HG03025 (cell line): ENCODE measurements around the gene DTX2.
"Not testable (repeated sequence)": the region's sequence is repeated elsewhere in the genome, so short reads cannot be mapped to it uniquely, and the experiment has no call there.

Source experiments
- ATAC-seq: cut with Tn5 transposase; IDR thresholded peaks from one replicate; pipeline ENCODE4 v1.9.1; 2021; ENCODE audit warnings: mild to moderate bottlenecking, moderate library complexity; ENCODE audit not compliant: unreplicated experiment, low FRiP score

DTX2 gene

GRCh38 chr7:76461464-76462101, at the start of gene DTX2:
Gene DTX2, plus strand, starts transcription at chr7:76461709. Its CDS starts 18,801 bp downstream, at chr7:76480510.
- ATAC-seq: peak; percentile 95

DNA sequence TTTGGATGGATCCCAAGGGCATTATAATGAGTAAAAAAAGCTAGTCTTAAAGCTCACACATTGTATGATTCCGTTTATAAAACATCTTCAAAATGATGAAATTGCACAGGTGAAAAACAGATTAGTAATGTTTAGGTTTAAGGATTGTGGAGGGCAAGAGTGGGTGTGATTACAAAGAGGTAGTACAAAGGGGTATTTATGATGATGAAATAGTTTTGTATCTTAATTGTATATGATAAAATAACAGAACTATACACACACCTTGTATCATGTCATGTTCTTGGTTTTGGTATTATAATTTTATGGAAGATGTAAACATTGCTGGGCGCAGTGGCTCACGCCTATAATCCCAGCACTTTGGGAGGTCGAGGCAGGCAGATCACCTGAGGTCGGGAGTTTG, 49.3 kb upstream of the DTX2 start:
- no peak for ATAC-seq

DNA sequence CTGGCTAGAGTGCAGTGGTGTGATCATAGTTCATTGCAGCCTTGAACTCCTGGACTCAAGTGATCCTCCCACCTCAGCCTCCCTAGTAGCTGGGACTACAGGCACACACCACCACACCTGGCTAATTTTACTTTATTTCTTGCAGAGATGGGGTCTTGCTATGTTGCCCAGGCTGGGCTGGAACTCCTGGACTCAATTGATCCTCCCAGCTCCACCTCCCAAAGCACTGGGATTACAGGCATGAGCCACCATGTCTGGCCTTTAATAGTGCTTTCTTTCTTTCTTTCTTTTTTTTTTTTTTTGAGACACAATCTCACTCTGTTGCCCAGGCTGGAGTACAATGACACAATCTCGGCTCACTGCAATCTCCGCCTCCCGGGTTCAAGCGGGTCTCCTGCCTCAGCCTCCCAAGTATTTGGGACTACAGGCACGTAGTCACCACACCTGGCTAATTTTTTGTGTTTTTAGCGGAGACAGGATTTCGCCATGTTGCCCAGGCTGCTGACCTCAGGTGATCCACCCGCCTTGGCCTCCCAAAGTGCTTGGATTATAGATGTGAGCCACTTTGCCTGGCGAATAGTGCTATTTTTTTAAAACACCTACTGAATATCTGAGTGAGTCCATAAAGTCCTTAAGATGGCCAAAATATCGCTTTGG, 43.7 kb upstream of the DTX2 start:
- not testable (repeated sequence) for ATAC-seq

DNA sequence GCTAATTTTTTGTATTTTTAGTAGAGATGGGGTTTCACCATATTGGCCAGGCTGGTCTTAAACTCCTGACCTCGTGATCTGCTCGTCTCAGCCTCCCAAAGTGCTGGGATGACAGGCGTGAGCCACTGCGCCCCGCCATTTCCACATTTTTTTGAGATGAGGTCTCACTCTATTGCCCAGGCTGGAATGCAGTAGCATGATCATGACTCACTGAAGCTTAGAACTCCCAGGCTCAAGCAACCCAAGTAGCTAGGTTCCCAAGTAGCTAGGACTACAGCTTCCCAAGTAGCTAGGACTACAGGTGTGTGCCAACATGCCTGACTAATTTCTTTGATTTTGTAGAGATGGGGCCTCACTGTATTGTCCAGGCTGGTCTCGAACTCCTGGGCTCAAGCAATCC, 40.4 kb upstream of the DTX2 start:
- ATAC-seq: not testable (repeated sequence)

DNA sequence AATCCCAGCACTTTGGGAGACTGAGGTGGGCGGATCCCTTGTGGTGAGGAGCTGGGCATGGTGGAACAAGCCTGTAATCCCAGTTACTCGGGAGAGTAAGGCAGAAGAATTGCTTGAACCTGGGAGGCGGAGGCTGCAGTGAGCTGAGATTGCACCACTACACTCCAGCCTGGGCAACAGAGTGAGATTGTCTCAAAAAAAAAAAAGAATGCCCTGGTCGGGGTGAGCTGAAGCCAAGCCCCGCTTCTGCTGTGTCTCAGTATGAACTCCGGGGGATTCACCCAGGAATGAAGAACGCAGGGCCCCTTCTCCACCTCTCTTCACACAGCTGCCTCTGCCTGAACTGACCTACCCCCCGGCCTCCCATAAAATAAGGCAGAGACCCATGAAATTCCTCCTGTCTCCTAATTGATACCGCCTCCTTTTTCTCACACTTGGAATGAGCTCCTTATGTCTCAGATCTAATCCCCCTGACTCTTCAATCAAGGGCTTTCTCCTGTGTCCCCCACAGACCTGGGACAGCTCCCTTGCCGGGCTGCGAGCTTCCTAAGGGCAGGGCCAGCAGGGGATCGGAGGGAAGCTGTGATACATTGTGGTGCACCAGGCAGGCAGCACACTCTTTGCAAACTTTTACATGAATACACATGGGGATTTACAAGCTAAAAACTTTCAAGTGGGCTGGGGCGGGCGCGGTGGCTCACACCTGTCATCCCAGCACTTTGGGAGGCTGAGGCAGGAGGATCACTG, 37.7 kb upstream of the DTX2 start:
- ATAC-seq: no peak

DNA sequence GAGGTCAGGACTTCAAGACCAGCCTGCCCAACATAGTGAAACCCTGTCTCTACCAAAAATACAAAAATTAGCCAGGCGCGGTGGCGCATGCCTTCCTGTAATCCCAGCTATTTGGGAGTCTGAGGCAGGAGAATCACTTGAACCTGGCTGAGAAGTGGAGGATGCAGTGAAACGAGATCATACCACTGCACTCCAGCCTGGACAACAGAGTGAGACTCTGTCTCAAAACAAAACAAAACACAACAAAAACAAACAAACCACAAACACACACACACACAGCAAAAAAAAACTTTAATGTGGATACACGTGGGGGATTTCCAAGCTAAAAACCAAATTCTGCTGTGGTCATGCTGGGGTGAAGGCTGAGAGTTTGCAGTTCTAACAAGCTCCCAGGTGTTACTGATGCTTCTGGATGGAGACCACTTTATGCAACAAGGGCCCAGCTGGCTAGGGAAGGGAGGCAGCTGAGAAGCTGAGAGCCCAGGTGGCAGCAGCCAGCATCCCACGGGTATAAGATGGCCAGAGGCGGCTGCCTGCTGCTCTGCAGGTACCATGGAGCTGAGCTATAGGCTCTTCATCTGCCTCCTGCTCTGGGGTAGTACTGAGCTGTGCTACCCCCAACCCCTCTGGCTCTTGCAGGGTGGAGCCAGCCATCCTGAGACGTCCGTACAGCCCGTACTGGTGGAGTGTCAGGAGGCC, 36.9 kb upstream of the DTX2 start, which contains the start of gene ZP3:
ZP3 (plus strand) TSS at position 538 of the 699 bp plus-strand sequence; CDS start at position 553, 15 bp downstream.
- no peak for ATAC-seq

DNA sequence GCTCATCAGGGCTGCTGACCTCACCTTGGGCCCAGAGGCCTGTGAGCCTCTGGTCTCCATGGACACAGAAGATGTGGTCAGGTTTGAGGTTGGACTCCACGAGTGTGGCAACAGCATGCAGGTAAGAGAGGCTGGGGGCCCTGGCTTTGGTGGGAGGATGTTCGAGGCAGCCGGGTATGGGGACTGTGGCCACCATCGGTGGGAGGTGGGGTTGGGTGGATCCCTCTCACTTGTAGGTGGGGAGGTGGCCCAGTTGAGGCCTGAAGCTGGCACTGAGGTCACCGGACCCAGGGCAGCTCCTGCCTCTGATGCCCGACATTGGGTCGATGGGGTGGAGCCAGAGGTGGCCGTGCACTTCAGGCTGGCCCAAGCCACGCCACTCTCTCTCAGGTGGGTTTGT, 36.4 kb upstream of the DTX2 start:
- ATAC-seq: no peak

GRCh38 chr7:76425558-76425957, 36.0 kb upstream of the DTX2 start:
- ATAC-seq: not testable (repeated sequence)

DNA sequence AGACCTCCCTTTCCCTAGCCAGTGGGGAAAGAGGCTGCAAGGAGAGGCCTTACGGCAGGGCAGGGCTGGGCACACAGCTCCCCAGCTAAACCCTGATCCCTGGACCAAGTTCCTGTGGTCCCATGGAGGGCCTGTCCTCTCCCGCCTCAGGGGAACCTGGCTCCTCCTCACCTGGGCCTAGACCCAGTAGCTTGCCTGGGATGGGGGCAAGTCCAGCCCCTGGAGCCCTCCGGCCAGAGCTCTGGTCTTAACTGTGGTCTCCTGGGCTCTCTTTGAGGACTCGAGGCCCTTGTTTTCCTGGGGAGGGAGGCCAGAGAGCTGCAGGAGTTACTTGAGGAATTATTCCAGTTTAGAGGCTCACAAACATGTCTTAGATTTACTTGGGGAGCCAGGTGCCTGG, 35.3 kb upstream of the DTX2 start:
- ATAC-seq: no peak

DNA sequence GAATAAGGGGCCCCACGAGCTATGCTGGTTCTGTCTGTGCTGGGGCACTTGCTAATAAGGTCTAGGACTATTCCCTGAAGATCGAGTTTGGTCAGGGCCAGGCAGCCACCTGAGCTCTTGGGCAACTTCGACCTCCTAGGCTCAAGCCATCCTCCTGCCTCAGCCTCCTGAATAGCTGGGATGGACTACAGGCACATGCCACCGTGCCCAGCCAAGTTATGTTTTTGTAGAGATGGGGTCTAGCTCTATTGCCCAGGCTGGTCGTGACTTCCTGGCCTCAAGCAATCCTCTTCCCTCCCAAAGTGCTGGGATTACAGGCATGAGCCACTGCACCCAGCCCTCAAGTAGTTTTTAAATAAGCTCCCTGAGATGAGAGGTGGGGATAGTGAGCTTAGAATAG, 33.9 kb upstream of the DTX2 start:
- ATAC-seq: no peak

DNA sequence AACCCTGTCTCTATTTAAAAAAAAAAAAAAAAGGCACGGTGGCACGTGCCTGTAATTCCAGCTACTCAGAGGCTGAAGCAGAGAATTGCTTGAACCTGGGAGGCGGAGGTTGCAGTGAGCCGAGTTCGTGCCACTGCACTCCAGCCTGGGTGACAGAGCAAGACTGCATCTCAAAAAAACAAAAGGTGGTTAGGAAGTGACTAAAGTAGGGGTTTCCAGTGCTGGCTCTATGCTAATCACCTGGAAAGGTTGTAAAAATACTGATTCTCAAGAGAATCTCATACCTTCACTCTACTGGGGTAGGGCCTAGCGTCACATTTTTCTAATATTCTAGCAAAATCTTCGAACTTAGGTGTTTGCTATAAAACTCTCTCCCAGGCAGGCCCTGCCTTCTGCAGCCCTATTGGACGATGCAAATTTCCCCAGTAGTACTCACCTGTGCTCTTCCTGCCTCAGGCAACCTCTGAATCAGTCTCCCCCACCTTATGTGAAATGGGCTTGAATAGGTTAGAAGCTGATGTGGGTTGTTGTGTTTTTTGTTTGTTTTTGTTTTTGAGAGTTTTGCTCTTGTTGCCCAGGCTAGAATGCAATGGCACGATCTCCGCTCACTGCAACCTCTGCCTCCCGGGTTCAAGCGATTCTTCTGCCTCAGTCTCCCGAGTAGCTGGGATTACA, 33.2 kb upstream of the DTX2 start:
- ATAC-seq: no peak

- no peak for ATAC-seq
Observed at GRCh38 chr7:76428868-76429805, 32.4 kb upstream of the DTX2 start.

DNA sequence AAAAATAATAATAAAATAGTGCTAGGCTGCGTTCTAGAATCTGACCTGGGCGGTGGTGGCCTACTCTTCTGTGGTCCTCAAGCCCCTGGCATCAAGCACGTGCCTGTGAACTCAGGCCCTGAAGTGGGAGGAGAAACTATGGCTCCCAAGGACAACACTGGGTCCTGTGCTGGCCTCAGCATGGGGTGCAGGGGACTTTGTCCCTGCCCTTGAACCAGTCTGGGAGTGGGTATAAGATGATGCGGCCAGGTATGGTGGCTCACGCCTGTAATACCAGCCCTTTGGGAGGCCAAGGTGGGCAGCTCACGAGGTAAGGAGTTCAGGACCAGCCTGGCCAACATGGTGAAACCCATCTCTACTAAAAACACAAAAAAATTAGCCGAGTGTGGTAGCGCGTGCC, 31.3 kb upstream of the DTX2 start:
- ATAC-seq: no peak

DNA sequence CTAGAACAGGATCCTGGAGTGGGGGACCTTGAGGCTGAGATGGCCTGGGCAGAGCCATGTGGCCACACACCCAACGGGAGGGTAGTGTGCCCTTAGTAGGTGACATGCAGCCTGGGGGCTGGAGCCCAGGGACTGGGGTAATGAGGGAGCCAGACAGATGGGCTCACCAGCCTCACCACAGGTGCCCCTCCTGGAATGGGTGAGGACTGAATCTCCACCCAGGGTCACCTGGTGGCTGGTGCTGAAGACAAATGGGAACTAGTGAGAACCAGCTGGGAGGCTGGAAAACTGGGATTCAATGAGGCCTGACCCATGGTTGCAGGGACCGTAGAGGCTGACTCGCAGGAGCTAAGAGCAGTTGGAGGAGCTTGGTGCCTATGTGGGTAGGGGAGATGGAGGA, 30.7 kb upstream of the DTX2 start:
- ATAC-seq: no peak

DNA sequence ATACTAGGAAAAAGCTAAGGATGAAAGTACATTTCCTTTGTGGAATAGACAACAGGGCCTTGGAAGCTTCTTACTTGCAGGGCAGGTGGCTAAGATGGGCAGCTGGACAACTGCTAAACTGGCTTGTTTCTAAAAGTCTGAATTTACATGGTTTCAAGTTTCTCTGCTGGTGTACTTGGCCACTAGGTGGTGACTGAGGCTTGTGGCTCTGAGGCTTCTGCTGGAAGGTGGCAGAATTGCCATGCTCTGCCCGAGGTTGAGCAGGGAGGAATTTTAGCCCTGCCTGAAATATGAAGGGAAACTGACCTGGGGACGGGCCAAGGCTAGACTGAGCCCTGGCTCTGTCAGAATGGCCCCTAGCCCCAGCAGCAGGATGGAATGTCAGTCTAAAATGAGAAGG, 23.6 kb upstream of the DTX2 start:
- ATAC-seq: not testable (repeated sequence)

- ATAC-seq: not testable (repeated sequence)
Observed at GRCh38 chr7:76439120-76439888, 22.2 kb upstream of the DTX2 start.

DNA sequence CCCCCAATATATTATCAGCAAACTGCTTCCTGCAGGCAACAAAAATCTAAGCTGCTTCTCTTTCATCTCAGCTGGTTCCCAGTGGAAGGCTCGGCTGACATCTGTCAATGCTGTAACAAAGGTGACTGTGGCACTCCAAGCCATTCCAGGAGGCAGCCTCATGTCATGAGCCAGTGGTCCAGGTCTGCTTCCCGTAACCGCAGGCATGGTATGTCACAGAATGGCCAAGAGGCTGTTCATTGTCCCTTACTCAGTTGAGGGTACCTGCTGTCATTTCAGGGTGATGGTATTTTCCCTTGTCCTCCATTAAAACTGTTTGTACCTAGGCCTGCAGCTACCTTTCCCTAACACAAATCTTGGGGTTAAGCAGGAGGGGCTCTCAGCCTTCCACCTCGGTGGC, 21.1 kb upstream of the DTX2 start:
- ATAC-seq: not testable (repeated sequence)

GRCh38 chr7:76441792-76442191, 19.7 kb upstream of the DTX2 start:
- ATAC-seq: not testable (repeated sequence)
